RWPE2 (cell line): ENCODE measurements around the gene SENP6.
"Not testable (repeated sequence)": the region's sequence is repeated elsewhere in the genome, so short reads cannot be mapped to it uniquely, and the experiment has no call there.

ENCODE experiments used
- ATAC-seq: fragments of 200-7000 bp; cut with Tn5 transposase; 3 replicates; pipeline ENCODE4 v1.9.1; 2021; ENCODE audit warnings: low read depth
- DNase-seq: peaks from one replicate; pipeline ENCODE4 v3.0.0-alpha.2; 2020; ENCODE audit warnings: low spot score
- H3K27ac ChIP-seq: fragments of 450-650 bp; 2 replicates; pipeline ENCODE4 v1.5.1; 2017; ENCODE audit warnings: mild to moderate bottlenecking; ENCODE audit not compliant: poor library complexity, severe bottlenecking
- H3K27me3 ChIP-seq: fragments of 250-450 bp; sonication (Bioruptor Pico); 2 replicates; pipeline ENCODE4 v1.5.1; 2021; ENCODE audit warnings: mild to moderate bottlenecking, moderate library complexity; ENCODE audit not compliant: insufficient read depth, poor library complexity, severe bottlenecking
- H3K36me3 ChIP-seq: fragments of 250-450 bp; sonication (Bioruptor Pico); 2 replicates; pipeline ENCODE4 v1.5.1; 2020; ENCODE audit warnings: low read depth, mild to moderate bottlenecking, moderate library complexity
- H3K4me1 ChIP-seq: fragments of 250-450 bp; sonication (Bioruptor Pico); 2 replicates; pipeline ENCODE4 v1.5.1; 2021; ENCODE audit warnings: mild to moderate bottlenecking, moderate library complexity; ENCODE audit not compliant: insufficient read depth, poor library complexity, severe bottlenecking
- H3K4me3 ChIP-seq: fragments of 250-450 bp; sonication (Bioruptor Pico); 2 replicates; pipeline ENCODE4 v1.5.1; 2021; ENCODE audit warnings: mild to moderate bottlenecking, moderate library complexity; ENCODE audit not compliant: severe bottlenecking
- H3K9me3 ChIP-seq: fragments of 250-450 bp; sonication (Bioruptor Pico); 2 replicates; pipeline ENCODE4 v1.5.1; 2021; ENCODE audit warnings: mild to moderate bottlenecking, moderate library complexity; ENCODE audit not compliant: severe bottlenecking
- TF ChIP-seq, protein P1 (sequence below): fragments of 450-650 bp; IDR thresholded peaks from one replicate; pipeline ENCODE4 v1.5.1; 2017; ENCODE audit warnings: mild to moderate bottlenecking, moderate library complexity; ENCODE audit not compliant: poor library complexity, severe bottlenecking

The SENP6 gene

DNA sequence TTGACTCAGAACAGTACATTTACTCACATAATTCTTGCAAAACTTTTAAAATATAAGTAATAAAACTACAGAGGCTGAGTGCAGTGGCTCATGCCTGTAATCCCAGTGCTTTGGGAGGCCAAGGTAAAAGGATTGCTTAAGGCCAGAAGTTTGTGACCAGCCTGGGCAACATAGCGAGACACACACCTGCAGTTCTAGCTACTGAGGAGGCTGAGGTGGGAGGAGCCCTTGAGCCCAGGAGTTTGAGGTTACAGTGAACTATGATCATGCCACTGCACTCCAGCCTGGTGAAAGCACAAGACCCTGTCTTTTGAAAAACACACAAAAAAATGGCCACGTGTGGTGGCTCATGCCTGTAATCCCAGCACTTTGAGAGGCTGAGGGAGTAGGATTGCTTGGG, 125.5 kb downstream of the SENP6 start:
- Histone ChIP-seq H3K27me3 (no peaks in the 10 kb centered on the region), H3K9me3 (no peaks in the 10 kb centered on the region), H3K27ac (no peak overlapping the region), H3K36me3 (no peaks in the 10 kb centered on the region), H3K4me1 (no peaks in the 10 kb centered on the region), H3K4me3 (no peak overlapping the region)
- TF ChIP-seq, protein P1, sequence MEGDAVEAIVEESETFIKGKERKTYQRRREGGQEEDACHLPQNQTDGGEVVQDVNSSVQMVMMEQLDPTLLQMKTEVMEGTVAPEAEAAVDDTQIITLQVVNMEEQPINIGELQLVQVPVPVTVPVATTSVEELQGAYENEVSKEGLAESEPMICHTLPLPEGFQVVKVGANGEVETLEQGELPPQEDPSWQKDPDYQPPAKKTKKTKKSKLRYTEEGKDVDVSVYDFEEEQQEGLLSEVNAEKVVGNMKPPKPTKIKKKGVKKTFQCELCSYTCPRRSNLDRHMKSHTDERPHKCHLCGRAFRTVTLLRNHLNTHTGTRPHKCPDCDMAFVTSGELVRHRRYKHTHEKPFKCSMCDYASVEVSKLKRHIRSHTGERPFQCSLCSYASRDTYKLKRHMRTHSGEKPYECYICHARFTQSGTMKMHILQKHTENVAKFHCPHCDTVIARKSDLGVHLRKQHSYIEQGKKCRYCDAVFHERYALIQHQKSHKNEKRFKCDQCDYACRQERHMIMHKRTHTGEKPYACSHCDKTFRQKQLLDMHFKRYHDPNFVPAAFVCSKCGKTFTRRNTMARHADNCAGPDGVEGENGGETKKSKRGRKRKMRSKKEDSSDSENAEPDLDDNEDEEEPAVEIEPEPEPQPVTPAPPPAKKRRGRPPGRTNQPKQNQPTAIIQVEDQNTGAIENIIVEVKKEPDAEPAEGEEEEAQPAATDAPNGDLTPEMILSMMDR: no peak
- DNase-seq (no peak), ATAC-seq (no peak)

DNA sequence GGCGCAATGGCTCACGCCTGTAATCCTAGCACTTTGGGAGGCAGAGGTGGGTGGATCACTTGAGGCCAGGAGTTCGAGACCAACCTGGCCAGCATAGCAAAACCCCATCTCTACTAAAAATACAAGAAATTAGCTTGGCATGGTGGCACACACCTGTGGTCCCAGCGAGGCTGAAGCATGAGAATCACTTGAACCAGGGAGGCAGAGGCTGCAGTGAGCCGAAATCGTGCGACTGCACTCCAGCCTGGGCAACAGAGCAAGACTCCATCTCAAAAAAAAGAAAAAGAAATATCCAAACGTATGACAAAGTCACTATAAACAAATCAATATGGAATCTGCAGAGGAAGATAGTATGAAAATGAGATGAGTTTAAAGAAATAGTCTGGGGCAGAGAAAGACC, 129.3 kb downstream of the SENP6 start:
- not testable (repeated sequence) for H3K27ac ChIP-seq, H3K4me1 ChIP-seq, H3K9me3 ChIP-seq, DNase-seq, H3K36me3 ChIP-seq, H3K27me3 ChIP-seq, ATAC-seq, H3K4me3 ChIP-seq

DNA sequence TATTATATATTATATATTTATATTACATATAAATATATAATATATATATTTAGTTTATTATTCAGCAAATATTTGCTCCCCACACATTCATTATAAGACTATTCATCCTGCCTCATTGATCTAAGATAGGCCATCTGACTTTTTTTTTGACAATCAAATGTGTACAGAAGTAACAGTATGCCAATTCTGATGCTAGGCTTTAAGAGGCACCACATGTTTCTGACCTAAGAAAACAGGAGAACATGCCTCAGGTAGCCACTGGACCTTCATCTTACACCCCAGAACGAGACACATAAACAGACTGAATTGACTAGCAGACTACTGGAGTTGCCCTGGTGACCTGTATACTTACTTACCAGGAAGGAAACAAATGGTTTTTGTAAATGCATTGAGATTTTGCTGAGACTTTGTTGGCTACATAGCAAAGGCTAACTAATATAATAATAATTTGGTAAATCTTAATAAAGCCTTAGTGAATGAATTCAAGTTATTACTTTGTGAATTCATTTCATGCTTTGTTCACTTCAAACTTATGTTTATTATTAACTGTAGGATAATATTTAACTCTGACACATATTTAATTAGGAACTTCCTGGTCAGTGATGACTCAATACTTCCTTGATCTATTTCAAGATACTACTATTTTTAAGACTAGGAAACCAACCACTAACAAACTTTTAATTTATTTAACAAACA, 134.0 kb downstream of the SENP6 start:
- no peak for ATAC-seq
- TF ChIP-seq, protein P1: no peak
- H3K27ac ChIP-seq: no peak overlapping the region

GRCh38 chr6:75743971-75744370, 142.3 kb downstream of the SENP6 start:
- no peak for DNase-seq
- TF ChIP-seq, protein P1: no peak
- no peak overlapping the region for H3K27ac ChIP-seq
- ATAC-seq: no peak
- H3K9me3 ChIP-seq: no peaks in the 10 kb centered on the region
- no peak overlapping the region for H3K4me3 ChIP-seq
- H3K36me3 ChIP-seq: no peaks in the 10 kb centered on the region
- no peaks in the 10 kb centered on the region for H3K4me1 ChIP-seq
- H3K27me3 ChIP-seq: no peaks in the 10 kb centered on the region

More for the DNA sequence above, 134.0 kb downstream of the SENP6 start:
- no peak overlapping the region for H3K4me3 ChIP-seq
- H3K27me3 ChIP-seq: no peaks in the 10 kb centered on the region
- no peaks in the 10 kb centered on the region for H3K9me3 ChIP-seq
- DNase-seq: no peak
- peaks cover 5% of the 10 kb centered on the region for H3K4me1 ChIP-seq
- H3K36me3 ChIP-seq: no peaks in the 10 kb centered on the region

DNA sequence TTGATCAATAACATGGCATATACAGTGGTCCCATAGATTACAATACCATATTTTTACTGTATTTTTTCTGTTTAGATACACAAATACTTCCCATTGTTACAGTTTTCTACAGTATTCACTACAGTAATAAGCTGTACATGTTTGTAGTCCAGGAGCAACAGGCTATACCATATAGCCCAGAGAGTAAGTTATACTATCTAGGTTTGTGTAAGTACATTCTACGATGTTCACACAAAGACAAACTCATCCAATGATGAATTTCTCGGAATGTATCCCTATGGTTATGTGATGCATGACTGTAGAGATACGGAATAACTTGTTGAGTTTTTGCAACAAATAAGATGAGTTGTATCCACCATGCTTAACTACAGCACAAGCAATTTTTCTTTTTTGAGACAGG, 143.7 kb downstream of the SENP6 start:
- Histone ChIP-seq H3K36me3 (no peaks in the 10 kb centered on the region), H3K27me3 (no peaks in the 10 kb centered on the region), H3K4me3 (no peak overlapping the region), H3K9me3 (no peaks in the 10 kb centered on the region), H3K4me1 (no peaks in the 10 kb centered on the region), H3K27ac (no peak overlapping the region)
- TF ChIP-seq, protein P1: no peak
- ATAC-seq (no peak), DNase-seq (no peak)
